Suprapubic skin (tissue), 3 donors: ENCODE data around the gene ZKSCAN1.

ENCODE experiments used
- POLR2A ChIP-seq, 2 donors: fragments of 450-650 bp; IDR thresholded peaks; one replicate each; pipeline ENCODE4 v1.6.1; 2017; ENCODE audit warnings: antibody characterized with exemption in 2 of 2, mild to moderate bottlenecking in 2 of 2, moderate library complexity in 2 of 2
- TF ChIP-seq, protein P1 (sequence below), 2 donors: fragments of 200-600 bp in 1 of 2; fragments of 450-650 bp in 1 of 2; sonication (generic) in 1 of 2; IDR thresholded peaks; one replicate each; pipeline ENCODE4 v1.5.1; 2016 to 2019; ENCODE audit warnings: antibody characterized with exemption in 2 of 2, mild to moderate bottlenecking in 1 of 2, moderate library complexity in 1 of 2

DNA sequence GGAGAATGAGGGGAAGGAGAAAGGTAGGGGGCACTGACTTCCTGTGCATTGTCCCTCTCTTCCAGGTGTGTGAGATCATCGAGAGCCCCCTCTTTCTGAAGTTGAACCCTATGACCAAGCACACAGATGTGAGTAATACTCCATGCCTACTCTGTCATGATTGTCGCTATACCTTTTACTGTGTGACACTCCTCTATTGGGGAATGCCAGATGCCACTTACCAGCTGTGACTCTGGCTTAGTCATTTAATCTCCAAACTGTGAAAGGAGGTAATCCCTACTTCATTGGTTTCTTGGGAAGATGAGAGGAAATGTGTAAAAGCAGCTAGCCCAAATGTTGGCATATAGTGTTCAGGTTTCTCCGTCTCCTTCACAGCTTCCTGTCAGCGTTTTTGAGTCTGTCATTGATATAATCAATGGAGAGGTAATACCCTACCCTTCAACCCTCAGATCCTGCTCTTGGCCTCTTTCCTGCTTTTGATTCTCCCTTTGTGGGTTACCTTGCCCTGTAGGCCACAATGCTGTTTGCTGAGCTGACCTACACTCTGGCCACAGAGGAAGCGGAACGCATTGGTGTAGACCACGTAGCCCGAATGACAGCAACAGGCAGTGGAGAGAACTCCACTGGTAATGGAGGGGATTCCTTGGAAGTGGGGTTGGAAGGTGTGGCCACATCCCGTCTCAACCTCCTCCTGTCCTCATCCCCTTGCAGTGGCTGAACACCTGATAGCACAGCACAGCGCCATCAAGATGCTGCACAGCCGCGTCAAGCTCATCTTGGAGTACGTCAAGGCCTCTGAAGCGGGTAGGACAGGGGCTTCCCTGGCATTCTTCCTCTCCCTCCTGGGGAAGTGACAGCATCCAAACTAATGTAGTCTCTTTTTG is 75.4 kb downstream of the ZKSCAN1 start:
- TF ChIP-seq, protein P1, sequence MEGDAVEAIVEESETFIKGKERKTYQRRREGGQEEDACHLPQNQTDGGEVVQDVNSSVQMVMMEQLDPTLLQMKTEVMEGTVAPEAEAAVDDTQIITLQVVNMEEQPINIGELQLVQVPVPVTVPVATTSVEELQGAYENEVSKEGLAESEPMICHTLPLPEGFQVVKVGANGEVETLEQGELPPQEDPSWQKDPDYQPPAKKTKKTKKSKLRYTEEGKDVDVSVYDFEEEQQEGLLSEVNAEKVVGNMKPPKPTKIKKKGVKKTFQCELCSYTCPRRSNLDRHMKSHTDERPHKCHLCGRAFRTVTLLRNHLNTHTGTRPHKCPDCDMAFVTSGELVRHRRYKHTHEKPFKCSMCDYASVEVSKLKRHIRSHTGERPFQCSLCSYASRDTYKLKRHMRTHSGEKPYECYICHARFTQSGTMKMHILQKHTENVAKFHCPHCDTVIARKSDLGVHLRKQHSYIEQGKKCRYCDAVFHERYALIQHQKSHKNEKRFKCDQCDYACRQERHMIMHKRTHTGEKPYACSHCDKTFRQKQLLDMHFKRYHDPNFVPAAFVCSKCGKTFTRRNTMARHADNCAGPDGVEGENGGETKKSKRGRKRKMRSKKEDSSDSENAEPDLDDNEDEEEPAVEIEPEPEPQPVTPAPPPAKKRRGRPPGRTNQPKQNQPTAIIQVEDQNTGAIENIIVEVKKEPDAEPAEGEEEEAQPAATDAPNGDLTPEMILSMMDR (IDR thresholded peaks at IDR 0.05), result no peak
- TF ChIP-seq POLR2A (IDR thresholded peaks at IDR 0.05), result no peak
